Measurements from ENCODE around the gene LUC7L3. TPM values are rescaled to one million over a fixed set of nuclear protein-coding genes. Genes with fewer than 3 reads are reported as not detected.
A peak's percentile ranks its signal among the peaks of the same experiment; 100 is the strongest.

LUC7L3 gene
- total and polyA plus RNA-seq, 8 donors = 63.4 to 1,211 (median 208) TPM

DNA sequence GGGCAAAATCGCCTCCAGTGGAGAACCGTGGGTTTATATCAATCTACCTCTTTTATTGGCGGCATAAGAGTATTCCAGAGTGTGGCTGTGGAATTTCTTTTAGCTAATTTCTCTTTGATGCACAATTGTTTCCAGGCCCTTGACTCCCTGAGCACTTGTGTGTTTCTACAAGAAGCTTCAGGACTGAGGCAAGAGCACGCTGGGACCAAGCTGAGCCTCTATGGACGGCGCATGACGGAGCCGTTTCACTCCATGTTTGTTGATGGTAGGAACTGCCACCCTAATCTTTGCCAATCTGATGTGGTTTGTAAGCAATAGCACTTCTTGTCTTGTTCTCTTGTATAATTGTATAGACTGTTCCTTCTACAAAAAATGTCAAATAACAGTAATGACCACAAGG lies 59.1 kb downstream of the LUC7L3 start:
- intact Hi-C loops (cut with DNase I; ENCODE audit: low total_unique reads) = no loop called here
- 81 to 91% (median 84%) methylated on average over 8 of the region's 8 CpGs for WGBS, 5 donors
- Histone ChIP-seq H3K36me3 (no peaks in the 10 kb centered on the region), H3K27ac (no peak overlapping the region), H3K4me1 (peaks cover 0 to 15% (median 7%) of the 10 kb centered on the region in 4 donors), H3K9me3 (no peaks in the 10 kb centered on the region), H3K4me3 (no peak overlapping the region), H3K27me3 (no peaks in the 10 kb centered on the region)
- DNase-seq = no peak
- TF ChIP-seq POLR2A (IDR thresholded peaks at IDR 0.05) (no peak), EP300 (IDR thresholded peaks at IDR 0.05) (no peak), POLR2AphosphoS5 (IDR thresholded peaks at IDR 0.05) (no peak)
- TF ChIP-seq, protein P1, sequence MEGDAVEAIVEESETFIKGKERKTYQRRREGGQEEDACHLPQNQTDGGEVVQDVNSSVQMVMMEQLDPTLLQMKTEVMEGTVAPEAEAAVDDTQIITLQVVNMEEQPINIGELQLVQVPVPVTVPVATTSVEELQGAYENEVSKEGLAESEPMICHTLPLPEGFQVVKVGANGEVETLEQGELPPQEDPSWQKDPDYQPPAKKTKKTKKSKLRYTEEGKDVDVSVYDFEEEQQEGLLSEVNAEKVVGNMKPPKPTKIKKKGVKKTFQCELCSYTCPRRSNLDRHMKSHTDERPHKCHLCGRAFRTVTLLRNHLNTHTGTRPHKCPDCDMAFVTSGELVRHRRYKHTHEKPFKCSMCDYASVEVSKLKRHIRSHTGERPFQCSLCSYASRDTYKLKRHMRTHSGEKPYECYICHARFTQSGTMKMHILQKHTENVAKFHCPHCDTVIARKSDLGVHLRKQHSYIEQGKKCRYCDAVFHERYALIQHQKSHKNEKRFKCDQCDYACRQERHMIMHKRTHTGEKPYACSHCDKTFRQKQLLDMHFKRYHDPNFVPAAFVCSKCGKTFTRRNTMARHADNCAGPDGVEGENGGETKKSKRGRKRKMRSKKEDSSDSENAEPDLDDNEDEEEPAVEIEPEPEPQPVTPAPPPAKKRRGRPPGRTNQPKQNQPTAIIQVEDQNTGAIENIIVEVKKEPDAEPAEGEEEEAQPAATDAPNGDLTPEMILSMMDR (IDR thresholded peaks at IDR 0.05) = no peak

DNA sequence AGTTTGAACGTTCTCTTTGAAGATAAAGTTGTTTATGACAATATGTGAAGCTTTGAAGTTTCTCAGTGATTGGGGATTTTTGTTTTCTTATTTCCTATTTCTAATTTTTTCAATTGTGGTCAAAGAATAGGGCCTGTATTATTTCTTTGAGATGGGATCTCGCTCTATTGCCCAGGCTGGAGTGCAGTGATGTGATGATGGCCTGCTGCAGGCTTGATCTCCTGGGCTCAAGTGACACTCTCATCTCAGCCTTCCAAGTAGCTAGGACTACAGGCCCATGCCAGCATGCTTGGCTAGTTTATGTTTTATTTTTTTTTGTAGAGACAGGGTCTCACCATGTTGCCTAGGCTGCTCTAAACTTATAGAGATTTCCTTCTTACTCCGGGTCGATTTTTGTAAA lies 59.6 kb downstream of the LUC7L3 start:
- Histone ChIP-seq H3K27me3 (no peaks in the 10 kb centered on the region), H3K36me3 (no peaks in the 10 kb centered on the region), H3K9me3 (no peaks in the 10 kb centered on the region), H3K27ac (no peak overlapping the region), H3K4me3 (no peak overlapping the region), H3K4me1 (peaks cover 0 to 16% (median 8%) of the 10 kb centered on the region in 4 donors)
- DNase-seq = no peak
- intact Hi-C loops (cut with DNase I; ENCODE audit: low total_unique reads) = no loop called here
- 75 to 83% (median 77%) methylated on average over 4 of the region's 4 CpGs for WGBS, 5 donors
- TF ChIP-seq, protein P1 (IDR thresholded peaks at IDR 0.05) = no peak
- no peak for TF ChIP-seq POLR2A (IDR thresholded peaks at IDR 0.05)
- TF ChIP-seq EP300 (IDR thresholded peaks at IDR 0.05) = no peak
- no peak for TF ChIP-seq POLR2AphosphoS5 (IDR thresholded peaks at IDR 0.05)

DNA sequence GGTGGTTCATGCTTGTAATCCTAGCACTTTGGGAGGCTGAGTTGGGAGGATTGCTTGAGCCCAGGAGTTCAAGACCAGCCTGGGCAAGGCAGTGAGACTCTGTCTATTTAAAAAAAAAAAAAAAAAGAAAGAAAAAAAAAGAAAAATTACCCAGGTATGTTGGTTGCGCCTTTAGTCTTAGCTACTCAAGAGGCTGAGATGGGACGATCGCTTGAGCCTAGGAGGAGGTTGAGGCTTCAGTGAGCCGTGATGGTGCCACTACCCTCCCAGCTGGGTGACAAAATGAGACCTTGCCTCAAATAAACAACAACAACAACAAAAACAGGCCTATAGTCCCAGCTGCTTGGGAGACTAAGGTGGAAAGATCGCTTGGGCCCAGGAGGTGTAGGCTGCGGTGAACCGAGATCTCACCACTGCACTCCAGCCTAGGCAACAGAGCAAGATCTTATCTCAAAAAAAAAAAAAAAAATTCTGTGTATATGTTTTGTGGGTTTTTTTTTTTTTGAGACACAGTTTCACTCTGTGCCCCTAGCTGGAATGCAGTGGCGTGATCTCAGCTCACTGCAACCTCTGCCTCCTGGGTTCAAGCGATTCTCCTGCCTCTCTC lies 60.4 kb downstream of the LUC7L3 start:
- H3K36me3 ChIP-seq = no peaks in the 10 kb centered on the region
- 84 to 90% (median 87%) methylated on average over 9 of the region's 9 CpGs for WGBS, 5 donors
- intact Hi-C loops (cut with DNase I; ENCODE audit: low total_unique reads) = loop anchor here (10.0 kb wide), 1 partner anchor 175 kb away; no protein-coding TSS in a partner anchor
- H3K4me1 ChIP-seq = peaks cover 0 to 16% (median 8%) of the 10 kb centered on the region in 4 donors
- H3K27ac ChIP-seq = no peak overlapping the region
- TF ChIP-seq POLR2A (IDR thresholded peaks at IDR 0.05) (no peak), POLR2AphosphoS5 (IDR thresholded peaks at IDR 0.05) (no peak), EP300 (IDR thresholded peaks at IDR 0.05) (no peak)
- no peak overlapping the region for H3K4me3 ChIP-seq
- H3K27me3 ChIP-seq = no peaks in the 10 kb centered on the region
- DNase-seq = no peak
- H3K9me3 ChIP-seq = no peaks in the 10 kb centered on the region

DNA sequence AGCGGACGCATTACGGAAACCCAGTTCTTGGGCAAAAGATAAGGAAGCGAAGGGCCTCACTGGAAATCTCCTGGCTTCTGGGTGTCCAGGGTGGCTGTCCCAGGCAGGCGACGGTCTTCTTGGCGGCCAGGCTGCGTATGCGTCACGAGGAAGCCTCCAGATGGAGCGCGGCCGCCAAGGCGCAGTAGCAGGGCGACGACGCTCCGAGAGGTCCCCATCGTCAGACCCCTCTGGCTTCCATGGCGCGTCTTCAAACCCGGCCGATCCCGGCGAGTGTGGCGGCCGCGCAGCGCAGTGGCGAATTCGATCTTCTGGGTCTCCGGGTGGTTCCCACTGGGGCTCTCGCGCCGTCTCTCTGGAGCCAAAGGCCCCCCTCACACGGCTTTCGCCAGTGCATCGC lies 61.8 kb downstream of the LUC7L3 start:
- no peaks in the 10 kb centered on the region for H3K27me3 ChIP-seq
- no peaks in the 10 kb centered on the region for H3K9me3 ChIP-seq
- intact Hi-C loops (cut with DNase I; ENCODE audit: low total_unique reads) = loop anchor here (10.0 kb wide), 1 partner anchor 174 kb away; no protein-coding TSS in a partner anchor
- no peaks in the 10 kb centered on the region for H3K36me3 ChIP-seq
- H3K4me1 ChIP-seq = peaks cover 6 to 27% (median 16%) of the 10 kb centered on the region in 4 donors
- peak overlapping the region; percentile 10 to 35 (median 25) for H3K4me3 ChIP-seq
- 25 to 52% (median 38%) methylated on average over 13 to 38 of the region's 38 CpGs for WGBS, 5 donors
- H3K27ac ChIP-seq = no peak overlapping the region
- TF ChIP-seq, protein P1 (IDR thresholded peaks at IDR 0.05) = no peak
- TF ChIP-seq EP300 (IDR thresholded peaks at IDR 0.05) = no peak
- no peak for TF ChIP-seq POLR2AphosphoS5 (IDR thresholded peaks at IDR 0.05)
- no peak for TF ChIP-seq POLR2A (IDR thresholded peaks at IDR 0.05)
- DNase-seq = no peak

DNA sequence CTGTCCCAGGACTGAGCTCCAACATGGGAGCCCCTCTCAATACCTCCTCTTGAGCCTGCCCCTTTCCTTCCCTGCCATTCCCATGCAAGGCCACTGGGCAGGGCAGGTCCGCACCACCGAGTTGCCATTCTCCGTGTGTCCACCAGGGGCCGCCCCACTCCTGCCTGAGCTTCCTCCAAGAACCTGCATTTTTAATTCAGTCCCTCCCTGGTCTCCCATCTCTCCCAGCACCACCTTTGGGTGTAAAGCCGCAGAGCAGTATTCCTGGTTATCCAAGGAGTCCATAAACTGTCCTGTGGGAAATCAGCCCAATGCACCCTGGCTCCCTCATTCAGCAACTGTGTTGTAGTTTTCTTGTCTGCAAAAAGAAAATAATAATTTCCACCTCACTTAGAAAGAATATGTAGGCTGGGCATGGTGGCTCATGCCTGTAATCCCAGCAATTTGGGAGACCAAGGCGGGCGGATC lies 63.8 kb downstream of the LUC7L3 start:
- Histone ChIP-seq H3K36me3 (no peaks in the 10 kb centered on the region), H3K27me3 (no peaks in the 10 kb centered on the region), H3K4me1 (peaks cover 8 to 31% (median 17%) of the 10 kb centered on the region in 4 donors), H3K9me3 (no peaks in the 10 kb centered on the region), H3K4me3 (no peak overlapping the region), H3K27ac (no peak overlapping the region)
- TF ChIP-seq, protein P1 (IDR thresholded peaks at IDR 0.05) = peak in 6 of 7 experiments; percentile 47 to 99 (median 99)
- TF ChIP-seq EP300 (IDR thresholded peaks at IDR 0.05) = no peak
- intact Hi-C loops (cut with DNase I; ENCODE audit: low total_unique reads) = loop anchor here (10.0 kb wide), 1 partner anchor 172 kb away; no protein-coding TSS in a partner anchor
- 20 to 27% (median 23%) methylated on average over 7 of the region's 7 CpGs for WGBS, 5 donors
- DNase-seq = peak; percentile 90 to 95

Data from stomach (tissue), 9 donors.